Measurements from ENCODE around the gene TBCCD1. TPM values are rescaled to one million over a fixed set of nuclear protein-coding genes. Genes with fewer than 3 reads are reported as not detected.

The TBCCD1 gene
- total RNA-seq, 2 experiments from 2014 or later: 7.6 to 8.1 TPM

DNA sequence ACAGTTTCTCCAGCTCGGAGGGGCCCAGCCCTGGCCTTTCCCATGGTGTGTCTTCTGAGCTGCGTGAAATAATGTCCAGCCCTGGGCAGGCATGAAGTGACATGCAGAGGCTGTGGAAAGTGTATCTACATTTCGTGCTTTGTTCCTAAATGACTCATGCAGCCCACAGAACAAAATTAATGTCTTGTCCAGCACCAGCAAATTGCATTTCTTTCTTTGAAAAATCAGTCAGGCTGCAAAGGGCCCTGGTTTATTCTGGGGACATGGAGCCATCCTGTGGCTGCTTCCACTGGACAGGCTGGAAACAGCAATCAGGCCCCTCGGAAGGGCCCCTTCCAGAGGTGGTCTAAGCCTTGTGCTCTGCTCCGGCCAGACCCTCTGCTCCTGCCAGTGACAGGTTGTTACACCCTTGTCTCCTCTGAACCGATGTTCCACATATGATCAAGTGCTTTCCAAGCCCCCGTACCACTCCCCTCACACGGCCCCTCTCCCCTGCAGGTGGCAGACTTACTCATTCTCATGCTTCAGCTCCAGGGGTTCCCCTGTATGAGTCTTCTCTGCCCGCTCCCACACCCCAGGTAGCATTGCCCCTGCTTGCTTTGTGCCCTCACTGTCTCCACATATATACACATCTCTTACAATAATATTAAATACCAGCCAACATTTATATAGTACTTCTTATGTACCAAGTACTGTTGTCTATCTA is 56.6 kb downstream of the TBCCD1 start:
- CTCF ChIA-PET: interaction anchor here (0.6 kb wide), 1 partner anchor 29 kb away, joined by 3 read pairs; no protein-coding TSS in a partner anchor
- Histone ChIP-seq H3K36me3 (ENCODE audit: insufficient read depth, low read length) (no peaks in the 10 kb centered on the region), H3K27me3 (ENCODE audit: control insufficient read depth in 1 of 2, insufficient read depth in 2 of 2, low read length in 2 of 2) (no peaks in the 10 kb centered on the region), H3K9me3 (ENCODE audit: control insufficient read depth in 1 of 2, insufficient read depth in 1 of 2, low read length in 2 of 2) (no peaks in the 10 kb centered on the region), H3K27ac (ENCODE audit: low read depth in 1 of 2, low read length in 2 of 2) (no peak overlapping the region), H3K4me3 (ENCODE audit: low read length) (no peak overlapping the region), H3K4me1 (ENCODE audit: insufficient read depth, low read length) (peaks cover 14% of the 10 kb centered on the region)
- Mint-ChIP-seq H3K4me3 (no peak overlapping the region), H3K27ac (no peak overlapping the region), H3K4me1 (ENCODE audit: low read depth) (peaks cover 26% of the 10 kb centered on the region), H3K36me3 (ENCODE audit: low read depth) (no peaks in the 10 kb centered on the region), H3K27me3 (no peaks in the 10 kb centered on the region), H3K9me3 (no peaks in the 10 kb centered on the region)
- no peak for TF ChIP-seq CTCF (IDR thresholded peaks at IDR 0.05)
- POLR2A ChIA-PET: interaction anchor here (1.4 kb wide), 1 partner anchor 24 kb away, joined by 4 read pairs; no protein-coding TSS in a partner anchor
- intact Hi-C loops (cut with DNase I, micrococcal nuclease): no loop called here
- ATAC-seq (ENCODE audit: poor library complexity): no peak
- DNase-seq: no peak

DNA sequence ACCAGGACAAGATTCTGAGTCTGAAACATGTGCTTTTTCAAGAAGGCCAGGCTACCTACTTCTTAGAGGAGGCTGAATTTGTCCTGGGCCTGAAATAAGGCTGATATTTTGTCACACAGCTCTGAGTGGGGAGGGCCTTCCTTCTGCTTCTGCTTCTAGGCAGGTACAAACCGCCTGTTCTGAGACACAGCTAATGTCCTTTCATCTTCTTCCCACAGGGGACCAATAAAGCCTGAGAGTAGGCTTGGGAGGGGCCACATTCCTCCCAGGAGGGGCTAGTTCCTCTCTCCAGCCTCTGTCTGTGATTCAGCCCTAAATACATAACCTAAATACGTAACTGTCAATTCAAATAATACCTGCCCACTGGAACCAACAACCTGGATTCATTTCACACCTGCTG is 57.7 kb downstream of the TBCCD1 start:
- Mint-ChIP-seq H3K4me3 (no peak overlapping the region), H3K9me3 (no peaks in the 10 kb centered on the region), H3K27me3 (no peaks in the 10 kb centered on the region), H3K4me1 (ENCODE audit: low read depth) (peaks cover 15% of the 10 kb centered on the region), H3K27ac (no peak overlapping the region), H3K36me3 (ENCODE audit: low read depth) (no peaks in the 10 kb centered on the region)
- no peaks in the 10 kb centered on the region for H3K36me3 ChIP-seq (ENCODE audit: insufficient read depth, low read length)
- ATAC-seq (ENCODE audit: poor library complexity) (no peak), DNase-seq (no peak)
- ChIA-PET POLR2A (no interaction called here), CTCF (no interaction called here)
- intact Hi-C loops (cut with DNase I, micrococcal nuclease): no loop called here
- H3K4me1 ChIP-seq (ENCODE audit: insufficient read depth, low read length): peaks cover 3% of the 10 kb centered on the region
- H3K4me3 ChIP-seq (ENCODE audit: low read length): no peak overlapping the region
- H3K27me3 ChIP-seq (ENCODE audit: control insufficient read depth in 1 of 2, insufficient read depth in 2 of 2, low read length in 2 of 2): no peaks in the 10 kb centered on the region
- no peak overlapping the region for H3K27ac ChIP-seq (ENCODE audit: low read depth in 1 of 2, low read length in 2 of 2)
- H3K9me3 ChIP-seq (ENCODE audit: control insufficient read depth in 1 of 2, insufficient read depth in 1 of 2, low read length in 2 of 2): no peaks in the 10 kb centered on the region
- no peak for TF ChIP-seq CTCF (IDR thresholded peaks at IDR 0.05)

DNA sequence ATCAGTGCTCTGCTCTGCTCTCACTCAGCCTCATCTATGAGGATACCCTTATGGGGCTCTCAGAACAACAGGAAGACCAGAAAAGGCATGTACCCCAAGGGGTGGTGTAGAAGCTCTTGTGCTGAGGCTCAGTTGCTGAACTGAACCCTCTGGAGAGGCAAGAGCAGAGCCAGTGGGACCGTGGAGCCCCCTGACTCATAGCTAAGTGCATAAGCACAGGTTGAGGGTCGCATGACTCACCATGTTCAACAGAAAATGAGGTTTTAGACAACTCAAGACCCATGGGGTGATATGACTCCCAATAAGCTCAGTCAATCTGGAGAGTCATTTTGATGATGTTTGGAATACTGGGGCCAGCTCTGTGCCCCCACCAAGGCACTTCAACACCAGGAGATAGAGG is 60.3 kb downstream of the TBCCD1 start:
- Mint-ChIP-seq H3K4me1 (ENCODE audit: low read depth) (peaks cover 11% of the 10 kb centered on the region), H3K4me3 (no peak overlapping the region), H3K27me3 (no peaks in the 10 kb centered on the region), H3K9me3 (no peaks in the 10 kb centered on the region), H3K27ac (no peak overlapping the region), H3K36me3 (ENCODE audit: low read depth) (no peaks in the 10 kb centered on the region)
- no peak overlapping the region for H3K4me3 ChIP-seq (ENCODE audit: low read length)
- H3K27me3 ChIP-seq (ENCODE audit: control insufficient read depth in 1 of 2, insufficient read depth in 2 of 2, low read length in 2 of 2): no peaks in the 10 kb centered on the region
- no peaks in the 10 kb centered on the region for H3K36me3 ChIP-seq (ENCODE audit: insufficient read depth, low read length)
- POLR2A ChIA-PET: no interaction called here
- DNase-seq (no peak), ATAC-seq (ENCODE audit: poor library complexity) (no peak)
- intact Hi-C loops (cut with DNase I, micrococcal nuclease): no loop called here
- H3K9me3 ChIP-seq (ENCODE audit: control insufficient read depth in 1 of 2, insufficient read depth in 1 of 2, low read length in 2 of 2): no peaks in the 10 kb centered on the region
- H3K27ac ChIP-seq (ENCODE audit: low read depth in 1 of 2, low read length in 2 of 2): no peak overlapping the region
- peaks cover 3% of the 10 kb centered on the region for H3K4me1 ChIP-seq (ENCODE audit: insufficient read depth, low read length)
- TF ChIP-seq CTCF (IDR thresholded peaks at IDR 0.05): no peak
- CTCF ChIA-PET: interaction anchor here (1.0 kb wide), 1 partner anchor 33 kb away, joined by 4 read pairs; no protein-coding TSS in a partner anchor
